Osteoblast (primary cell): Measurements from ENCODE around the gene DUS1L. TPM values are rescaled to one million over a fixed set of nuclear protein-coding genes. Genes with fewer than 3 reads are reported as not detected.

Experiments
- DNase-seq: peaks from one replicate; pipeline ENCODE4 v3.0.0; 2011; ENCODE audit warnings: low spot score, mixed read lengths; ENCODE audit not compliant: insufficient read length; ENCODE audit errors: missing footprints
- H2AFZ ChIP-seq: 2 replicates; pipeline ENCODE4 v1.6.0; 2011; ENCODE audit warnings: mild to moderate bottlenecking, low read length
- H3K27ac ChIP-seq: 2 replicates; pipeline ENCODE4 v1.5.1; 2011; ENCODE audit warnings: mild to moderate bottlenecking, low read depth, low read length, moderate library complexity
- H3K27me3 ChIP-seq: 2 replicates; pipeline ENCODE4 v1.6.0; 2012; ENCODE audit warnings: mild to moderate bottlenecking, control low read depth, inconsistent platforms, low read length, moderate library complexity; ENCODE audit not compliant: insufficient read depth
- H3K36me3 ChIP-seq: 2 replicates; pipeline ENCODE4 v1.5.1; 2011; ENCODE audit warnings: mild to moderate bottlenecking, low read length, control low read depth, moderate library complexity; ENCODE audit not compliant: insufficient read depth
- H3K4me1 ChIP-seq: 2 replicates; pipeline ENCODE4 v1.5.1; 2011; ENCODE audit warnings: mild to moderate bottlenecking, low read length, control low read depth, moderate library complexity; ENCODE audit not compliant: insufficient read depth
- H3K4me2 ChIP-seq: 2 replicates; pipeline ENCODE4 v1.6.0; 2011; ENCODE audit warnings: mild to moderate bottlenecking, low read length; ENCODE audit not compliant: insufficient read depth
- H3K4me3 ChIP-seq: fragments of 200-600 bp; sonication (generic); 3 replicates; pipeline ENCODE4 v1.5.1; 2012; ENCODE audit warnings: mild to moderate bottlenecking, low read length, inconsistent platforms; ENCODE audit not compliant: insufficient read depth
- H3K79me2 ChIP-seq: 2 replicates; pipeline ENCODE4 v1.6.0; 2012; ENCODE audit warnings: mild to moderate bottlenecking, low read length, control low read depth, inconsistent platforms; ENCODE audit not compliant: insufficient read depth
- H3K9me3 ChIP-seq: 2 replicates; pipeline ENCODE4 v1.5.1; 2011; ENCODE audit warnings: low read depth, low read length, control low read depth
- H4K20me1 ChIP-seq: 2 replicates; pipeline ENCODE4 v1.6.0; 2012; ENCODE audit warnings: mild to moderate bottlenecking, low read length, control low read depth; ENCODE audit not compliant: insufficient read depth
- total RNA-seq: library from RNA; depleted of rRNA; stranded (reverse); fragments of >200 nt; gene quantifications from 2 replicates; pipeline ENCODE4 v1.2.3, GENCODE V29; 2012
- TF ChIP-seq, protein P1 (sequence below): IDR thresholded peaks from 2 replicates; pipeline ENCODE4 v1.5.1; 2011; ENCODE audit warnings: mild to moderate bottlenecking, low read depth, low read length, moderate library complexity; ENCODE audit errors: extremely low read depth

The DUS1L gene
- total RNA-seq, 1 donor = 43.8 TPM

DNA sequence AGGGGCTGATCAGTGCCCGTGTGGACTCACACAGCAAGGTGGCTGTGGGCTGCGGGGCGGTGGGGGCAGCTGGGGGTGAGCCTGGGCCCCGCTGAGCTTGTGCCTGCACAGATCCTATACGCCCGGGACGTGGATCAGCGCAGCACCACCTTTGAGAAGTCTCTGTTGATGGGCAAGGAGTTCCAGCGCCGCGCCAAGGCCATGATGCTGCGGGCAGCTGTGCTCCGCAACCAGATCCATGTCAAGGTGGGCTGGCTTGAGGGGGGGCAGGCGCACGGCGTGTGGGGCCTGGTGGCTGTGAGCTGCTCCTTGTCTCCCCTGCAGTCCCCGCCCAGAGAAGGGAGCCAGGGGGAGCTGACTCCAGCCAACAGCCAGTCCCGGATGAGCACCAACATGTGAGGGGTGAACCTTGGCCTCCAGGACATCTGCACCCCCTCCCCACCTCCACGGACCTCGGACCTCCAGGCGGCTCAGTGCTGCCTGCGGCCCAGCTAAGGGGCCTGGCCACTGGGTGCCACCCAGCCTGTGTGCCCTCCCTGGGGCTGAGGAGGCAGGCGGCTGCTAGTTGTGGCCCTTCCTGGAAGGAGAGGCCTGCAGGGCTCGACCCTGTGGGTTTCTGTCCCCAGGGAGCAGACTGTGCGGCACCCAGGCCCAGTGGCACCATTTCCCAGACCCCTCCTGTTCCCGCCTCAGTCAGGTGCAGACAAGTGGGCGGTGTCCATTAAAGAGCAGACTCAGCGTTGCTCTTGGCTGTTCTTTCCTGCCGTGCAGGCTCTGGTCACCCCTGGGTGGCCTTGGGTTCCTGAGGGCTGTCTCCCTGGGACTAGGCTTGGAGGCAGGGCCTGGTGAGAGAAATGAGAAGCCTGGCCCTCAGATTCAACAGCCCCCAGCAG is 8.6 kb downstream of the DUS1L start:
- H3K4me1 ChIP-seq = peaks cover 12% of the 10 kb centered on the region
- no peak overlapping the region for H2AFZ ChIP-seq
- peaks cover 27% of the 10 kb centered on the region for H3K79me2 ChIP-seq
- no peaks in the 10 kb centered on the region for H3K27me3 ChIP-seq
- H3K36me3 ChIP-seq = peaks cover 37% of the 10 kb centered on the region
- H3K9me3 ChIP-seq = no peaks in the 10 kb centered on the region
- H4K20me1 ChIP-seq = peaks cover 7% of the 10 kb centered on the region
- TF ChIP-seq, protein P1, sequence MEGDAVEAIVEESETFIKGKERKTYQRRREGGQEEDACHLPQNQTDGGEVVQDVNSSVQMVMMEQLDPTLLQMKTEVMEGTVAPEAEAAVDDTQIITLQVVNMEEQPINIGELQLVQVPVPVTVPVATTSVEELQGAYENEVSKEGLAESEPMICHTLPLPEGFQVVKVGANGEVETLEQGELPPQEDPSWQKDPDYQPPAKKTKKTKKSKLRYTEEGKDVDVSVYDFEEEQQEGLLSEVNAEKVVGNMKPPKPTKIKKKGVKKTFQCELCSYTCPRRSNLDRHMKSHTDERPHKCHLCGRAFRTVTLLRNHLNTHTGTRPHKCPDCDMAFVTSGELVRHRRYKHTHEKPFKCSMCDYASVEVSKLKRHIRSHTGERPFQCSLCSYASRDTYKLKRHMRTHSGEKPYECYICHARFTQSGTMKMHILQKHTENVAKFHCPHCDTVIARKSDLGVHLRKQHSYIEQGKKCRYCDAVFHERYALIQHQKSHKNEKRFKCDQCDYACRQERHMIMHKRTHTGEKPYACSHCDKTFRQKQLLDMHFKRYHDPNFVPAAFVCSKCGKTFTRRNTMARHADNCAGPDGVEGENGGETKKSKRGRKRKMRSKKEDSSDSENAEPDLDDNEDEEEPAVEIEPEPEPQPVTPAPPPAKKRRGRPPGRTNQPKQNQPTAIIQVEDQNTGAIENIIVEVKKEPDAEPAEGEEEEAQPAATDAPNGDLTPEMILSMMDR = no peak
- no peak overlapping the region for H3K4me2 ChIP-seq
- H3K4me3 ChIP-seq = no peak overlapping the region
- no peak overlapping the region for H3K27ac ChIP-seq
- peak; percentile 91 for DNase-seq

DNA sequence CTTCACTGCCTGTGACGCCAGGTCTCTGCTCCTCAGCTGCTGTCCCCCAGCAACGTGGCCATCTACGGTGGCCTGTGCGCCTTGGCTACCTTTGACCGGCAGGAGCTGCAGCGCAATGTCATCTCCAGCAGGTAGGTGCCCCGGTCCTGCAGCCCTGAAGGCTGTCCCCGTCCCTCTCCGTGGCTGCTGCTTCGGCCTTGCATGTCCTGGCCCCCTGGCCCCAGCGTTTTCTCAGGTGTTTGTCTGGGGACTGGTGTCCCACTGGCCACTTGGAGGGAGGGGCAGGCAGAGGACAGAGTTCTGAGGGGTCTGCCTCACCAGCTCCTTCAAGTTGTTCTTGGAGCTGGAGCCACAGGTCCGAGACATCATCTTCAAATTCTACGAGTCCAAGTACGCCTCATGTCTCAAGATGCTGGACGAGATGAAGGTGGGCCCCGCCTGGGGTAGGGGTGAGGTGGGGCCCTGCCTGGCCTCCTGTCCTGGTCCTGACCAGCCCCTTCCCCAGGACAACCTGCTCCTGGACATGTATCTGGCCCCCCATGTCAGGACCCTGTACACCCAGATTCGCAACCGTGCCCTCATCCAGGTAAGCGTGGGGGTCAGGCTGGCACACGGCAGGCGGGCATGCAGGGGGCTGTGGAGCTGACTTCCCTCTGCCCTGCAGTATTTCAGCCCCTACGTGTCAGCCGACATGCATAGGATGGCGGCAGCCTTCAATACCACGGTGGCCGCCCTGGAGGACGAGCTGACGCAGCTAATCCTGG is 9.5 kb downstream of the DUS1L start:
- Histone ChIP-seq H3K4me3 (no peak overlapping the region), H3K4me1 (peaks cover 12% of the 10 kb centered on the region), H3K9me3 (no peaks in the 10 kb centered on the region), H3K4me2 (no peak overlapping the region), H4K20me1 (peaks cover 5% of the 10 kb centered on the region), H3K27ac (no peak overlapping the region), H3K27me3 (no peaks in the 10 kb centered on the region), H3K36me3 (peaks cover 33% of the 10 kb centered on the region), H3K79me2 (peaks cover 30% of the 10 kb centered on the region), H2AFZ (no peak overlapping the region)
- DNase-seq = peak; percentile 90
- TF ChIP-seq, protein P1 = no peak

DNA sequence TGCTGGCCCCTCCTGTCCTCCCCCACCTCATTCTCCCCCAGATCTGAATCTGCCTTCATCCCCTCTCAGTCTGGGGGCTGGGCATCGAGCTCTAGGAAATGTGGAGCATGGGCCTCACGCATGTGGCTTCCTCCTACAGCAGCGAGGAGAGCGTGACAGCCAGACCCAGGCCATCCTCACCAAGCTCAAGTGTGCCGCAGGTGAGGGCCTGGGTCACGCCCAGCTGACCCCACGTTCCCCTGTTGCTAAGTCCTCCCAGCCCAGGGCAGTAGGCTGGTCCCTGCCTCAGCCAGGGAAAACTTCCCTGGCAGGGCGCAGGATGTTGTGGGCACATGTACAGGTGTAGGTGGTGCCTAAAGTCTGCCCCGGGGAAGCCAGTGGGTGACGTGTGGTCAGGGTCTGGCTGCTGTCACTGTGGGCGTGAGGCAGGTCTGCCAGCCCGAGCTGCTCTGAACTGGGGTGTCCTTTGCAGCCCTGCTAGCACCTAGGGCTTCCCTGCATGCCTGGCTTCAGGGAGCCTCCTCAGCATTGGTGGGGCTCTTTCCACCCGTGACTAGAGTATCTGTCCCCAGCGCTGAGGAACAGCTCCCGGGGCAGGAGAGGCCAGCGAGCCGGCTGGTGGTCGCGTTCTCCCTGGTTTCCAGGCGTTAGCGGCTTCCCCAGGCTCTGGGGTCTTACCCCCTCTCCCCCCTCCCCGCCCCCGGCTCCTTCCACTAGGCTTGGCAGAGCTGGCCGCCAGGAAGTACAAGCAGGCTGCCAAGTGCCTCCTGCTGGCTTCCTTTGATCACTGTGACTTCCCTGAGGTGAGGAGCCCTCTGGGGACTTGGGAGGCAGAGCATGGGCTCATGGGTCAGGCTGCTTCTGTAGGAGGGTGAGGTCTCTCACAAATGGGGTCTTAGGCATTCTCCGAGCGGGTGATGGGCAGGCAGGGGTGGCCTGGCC is 10.3 kb downstream of the DUS1L start:
- TF ChIP-seq, protein P1 = no peak

More for the DNA sequence above, 10.3 kb downstream of the DUS1L start:
- no peak overlapping the region for H3K27ac ChIP-seq
- H2AFZ ChIP-seq = no peak overlapping the region
- H3K36me3 ChIP-seq = peaks cover 29% of the 10 kb centered on the region
- no peak overlapping the region for H3K4me3 ChIP-seq
- peaks cover 39% of the 10 kb centered on the region for H3K79me2 ChIP-seq
- no peaks in the 10 kb centered on the region for H3K27me3 ChIP-seq
- no peak overlapping the region for H3K4me2 ChIP-seq
- peaks cover 12% of the 10 kb centered on the region for H3K4me1 ChIP-seq
- DNase-seq = peak; percentile 77
- peaks cover 4% of the 10 kb centered on the region for H4K20me1 ChIP-seq
- H3K9me3 ChIP-seq = no peaks in the 10 kb centered on the region
